ENCODE measurements around the gene SRRM4. TPM values are rescaled to one million over a fixed set of nuclear protein-coding genes. Genes with fewer than 3 reads are reported as not detected.
"Not testable (repeated sequence)": the region's sequence is repeated elsewhere in the genome, so short reads cannot be mapped to it uniquely, and the experiment has no call there.

The SRRM4 gene
- total RNA-seq, 1 donor, result not detected

GRCh38 chr12:119024356-119024755 is 43.0 kb downstream of the SRRM4 start:
- no peaks in the 10 kb centered on the region for H3K27me3 ChIP-seq (ENCODE audit: insufficient read depth, low read length)
- H3K4me1 ChIP-seq (ENCODE audit: insufficient read depth, low read length), result no peaks in the 10 kb centered on the region
- H3K4me3 ChIP-seq (ENCODE audit: low read length), result no peak overlapping the region
- H3K9me3 ChIP-seq (ENCODE audit: low read depth, low read length), result no peaks in the 10 kb centered on the region

GRCh38 chr12:119025786-119026185 is 44.4 kb downstream of the SRRM4 start:
- Histone ChIP-seq H3K4me3 (ENCODE audit: low read length) (no peak overlapping the region), H3K4me1 (ENCODE audit: insufficient read depth, low read length) (no peaks in the 10 kb centered on the region), H3K9me3 (ENCODE audit: low read depth, low read length) (no peaks in the 10 kb centered on the region), H3K27me3 (ENCODE audit: insufficient read depth, low read length) (no peaks in the 10 kb centered on the region)

DNA sequence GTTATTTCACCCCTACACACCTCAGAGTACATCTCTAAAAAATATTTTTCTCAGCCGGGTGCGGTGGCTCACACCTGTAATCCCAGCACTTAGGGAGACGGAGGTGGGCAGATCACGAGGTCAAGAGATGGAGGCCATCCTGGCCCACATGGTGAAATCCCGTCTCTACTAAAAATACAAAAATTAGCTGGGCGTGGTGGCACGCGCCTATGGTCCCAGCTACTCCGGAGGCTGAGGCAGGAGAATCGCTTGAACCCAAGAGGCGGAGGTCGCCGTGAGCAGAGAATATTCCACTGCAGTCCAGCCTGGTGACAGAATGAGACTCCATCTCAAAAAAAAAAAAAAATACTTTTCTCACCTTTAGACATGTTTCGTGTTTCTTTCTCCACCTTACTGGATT is 52.0 kb downstream of the SRRM4 start:
- not testable (repeated sequence) for H3K9me3 ChIP-seq (ENCODE audit: low read depth, low read length); H3K4me1 ChIP-seq (ENCODE audit: insufficient read depth, low read length); H3K27me3 ChIP-seq (ENCODE audit: insufficient read depth, low read length); H3K4me3 ChIP-seq (ENCODE audit: low read length)

- Histone ChIP-seq H3K4me3 (ENCODE audit: low read length) (no peak overlapping the region), H3K27me3 (ENCODE audit: insufficient read depth, low read length) (no peaks in the 10 kb centered on the region), H3K4me1 (ENCODE audit: insufficient read depth, low read length) (no peaks in the 10 kb centered on the region), H3K9me3 (ENCODE audit: low read depth, low read length) (no peaks in the 10 kb centered on the region)
These were observed 55.8 kb downstream of the SRRM4 start for GRCh38 chr12:119036878-119037825.

DNA sequence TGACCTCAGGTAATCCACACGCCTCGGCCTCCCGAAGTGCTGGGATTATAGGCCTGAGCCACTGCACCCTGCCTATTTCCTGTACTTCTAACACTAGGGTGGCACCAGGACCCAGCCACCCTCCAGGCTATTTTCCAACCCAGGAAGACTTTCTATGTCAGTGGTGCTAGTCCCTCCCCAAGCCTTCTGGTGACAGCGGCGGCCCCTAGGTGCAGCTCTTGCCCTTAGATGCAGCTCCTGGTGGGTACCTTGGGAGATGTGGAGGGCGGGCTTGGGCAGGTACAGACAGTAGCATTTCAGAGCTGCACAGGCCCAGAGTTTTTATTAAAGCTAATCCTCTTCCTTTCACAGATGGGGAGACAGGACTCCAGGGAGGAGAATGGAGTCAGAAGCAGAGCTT is 62.8 kb downstream of the SRRM4 start:
- H3K4me1 ChIP-seq (ENCODE audit: insufficient read depth, low read length), result no peaks in the 10 kb centered on the region
- no peaks in the 10 kb centered on the region for H3K27me3 ChIP-seq (ENCODE audit: insufficient read depth, low read length)
- no peaks in the 10 kb centered on the region for H3K9me3 ChIP-seq (ENCODE audit: low read depth, low read length)
- H3K4me3 ChIP-seq (ENCODE audit: low read length), result no peak overlapping the region

- Histone ChIP-seq H3K27me3 (ENCODE audit: insufficient read depth, low read length) (no peaks in the 10 kb centered on the region), H3K9me3 (ENCODE audit: low read depth, low read length) (no peaks in the 10 kb centered on the region), H3K4me1 (ENCODE audit: insufficient read depth, low read length) (no peaks in the 10 kb centered on the region), H3K4me3 (ENCODE audit: low read length) (no peak overlapping the region)
These were observed 66.3 kb downstream of the SRRM4 start for GRCh38 chr12:119047641-119048040.

GRCh38 chr12:119050663-119051062 is 69.3 kb downstream of the SRRM4 start:
- Histone ChIP-seq H3K4me1 (ENCODE audit: insufficient read depth, low read length) (no peaks in the 10 kb centered on the region), H3K9me3 (ENCODE audit: low read depth, low read length) (no peaks in the 10 kb centered on the region), H3K4me3 (ENCODE audit: low read length) (no peak overlapping the region), H3K27me3 (ENCODE audit: insufficient read depth, low read length) (no peaks in the 10 kb centered on the region)

DNA sequence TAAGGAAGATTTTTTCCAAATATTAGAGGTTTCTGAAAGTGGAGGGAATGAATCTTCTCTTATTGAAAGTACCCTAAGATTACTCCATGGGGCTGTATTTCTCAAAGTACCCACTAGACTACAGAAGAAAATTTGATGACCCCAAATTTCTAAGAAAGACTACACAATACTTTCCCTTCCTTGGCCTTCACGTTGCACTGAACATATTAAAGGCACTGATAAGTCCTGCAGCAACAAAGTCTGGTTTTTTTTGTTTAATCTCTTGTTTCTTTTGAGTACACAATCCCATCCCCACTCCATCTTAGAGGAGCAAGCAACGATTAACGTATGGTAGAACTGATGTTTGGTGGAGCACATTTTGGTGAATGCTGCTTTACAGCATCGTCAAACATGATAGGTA is 70.1 kb downstream of the SRRM4 start:
- no peaks in the 10 kb centered on the region for H3K4me1 ChIP-seq (ENCODE audit: insufficient read depth, low read length)
- H3K9me3 ChIP-seq (ENCODE audit: low read depth, low read length), result no peaks in the 10 kb centered on the region
- no peak overlapping the region for H3K4me3 ChIP-seq (ENCODE audit: low read length)
- H3K27me3 ChIP-seq (ENCODE audit: insufficient read depth, low read length), result no peaks in the 10 kb centered on the region

DNA sequence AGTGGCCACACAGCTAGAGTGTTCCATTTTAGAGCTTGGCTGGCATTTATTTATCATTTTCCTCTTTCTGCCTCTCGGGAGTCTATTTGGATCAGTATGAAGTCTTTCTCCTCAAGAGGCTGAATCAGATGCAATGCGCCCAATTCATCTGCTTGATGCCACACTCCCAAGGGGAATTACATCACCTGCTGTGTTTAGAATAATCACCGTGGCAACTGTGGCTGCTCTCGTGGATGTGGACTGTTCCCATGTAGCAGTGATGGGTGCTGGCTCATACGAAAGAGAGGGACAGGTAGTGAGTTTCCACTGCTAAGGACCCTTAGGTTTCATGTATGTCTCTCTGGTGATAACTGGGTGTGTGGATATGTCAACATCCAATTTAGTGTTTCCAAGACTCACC is 70.7 kb downstream of the SRRM4 start:
- H3K9me3 ChIP-seq (ENCODE audit: low read depth, low read length), result no peaks in the 10 kb centered on the region
- no peaks in the 10 kb centered on the region for H3K27me3 ChIP-seq (ENCODE audit: insufficient read depth, low read length)
- no peak overlapping the region for H3K4me3 ChIP-seq (ENCODE audit: low read length)
- H3K4me1 ChIP-seq (ENCODE audit: insufficient read depth, low read length), result no peaks in the 10 kb centered on the region

DNA sequence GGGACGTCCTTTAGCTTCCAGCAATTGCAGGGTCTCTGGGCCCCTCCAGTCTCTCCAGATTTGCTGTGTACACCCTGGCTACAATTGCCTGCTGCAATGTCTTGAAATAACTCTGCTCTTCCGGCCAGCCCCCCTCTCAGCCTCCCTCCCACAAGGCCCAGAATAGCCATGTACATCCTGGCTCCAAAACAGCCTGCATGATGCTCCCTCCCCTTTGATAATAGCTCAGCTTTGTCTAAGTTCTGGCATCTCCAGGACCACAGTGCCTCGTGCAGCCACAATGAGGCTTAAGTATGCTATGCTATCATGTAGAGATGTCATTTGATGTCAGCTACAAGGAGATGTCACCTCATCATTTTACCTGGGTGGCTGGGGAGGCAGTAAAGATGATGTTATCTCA is 74.6 kb downstream of the SRRM4 start:
- Histone ChIP-seq H3K4me3 (ENCODE audit: low read length) (no peak overlapping the region), H3K9me3 (ENCODE audit: low read depth, low read length) (no peaks in the 10 kb centered on the region), H3K27me3 (ENCODE audit: insufficient read depth, low read length) (no peaks in the 10 kb centered on the region), H3K4me1 (ENCODE audit: insufficient read depth, low read length) (no peaks in the 10 kb centered on the region)

DNA sequence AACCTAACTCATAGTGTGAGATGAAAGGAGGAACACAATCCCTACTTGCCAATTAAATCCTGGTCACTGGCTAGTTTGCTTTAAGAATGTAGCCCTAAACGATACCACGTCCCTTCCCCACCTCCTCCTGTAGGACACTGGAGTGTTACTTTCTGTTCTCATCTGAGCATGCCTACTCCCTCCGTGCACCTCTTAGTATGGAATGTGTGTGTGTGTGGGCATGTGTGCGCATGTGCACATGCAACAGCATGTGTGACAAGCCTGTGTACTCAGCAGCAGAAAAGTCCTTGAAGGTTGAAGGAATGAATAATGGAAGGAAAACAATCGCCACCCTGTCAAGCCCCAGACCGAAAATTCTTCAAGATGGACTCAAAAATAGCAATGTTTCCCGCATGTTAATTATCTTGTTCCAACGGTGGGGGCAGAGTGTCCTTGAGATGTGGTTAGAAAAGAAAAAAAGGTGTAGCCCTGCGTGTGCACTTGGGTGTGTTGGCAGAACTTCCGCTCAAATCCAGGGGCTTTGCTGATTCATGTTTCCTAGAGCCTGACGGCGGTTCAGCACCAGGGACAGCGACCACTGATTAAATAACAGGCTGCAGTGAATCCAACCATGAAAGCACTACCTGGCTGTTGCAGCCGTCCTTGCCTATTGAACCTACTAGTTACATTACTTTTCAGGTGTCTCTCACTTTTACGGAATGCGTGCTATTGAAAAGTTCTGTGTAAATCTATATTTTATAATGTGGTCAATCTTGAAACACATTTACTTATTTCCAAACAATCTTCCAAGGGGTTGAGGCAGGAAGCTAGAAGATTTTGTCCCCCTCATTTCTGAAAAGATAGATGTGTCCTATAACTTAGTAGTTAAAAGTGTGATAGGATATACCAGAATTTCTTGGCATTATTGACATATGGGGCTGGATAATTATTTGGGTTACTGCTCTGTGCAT is 79.8 kb downstream of the SRRM4 start:
- H3K9me3 ChIP-seq (ENCODE audit: low read depth, low read length), result no peaks in the 10 kb centered on the region
- H3K27me3 ChIP-seq (ENCODE audit: insufficient read depth, low read length), result no peaks in the 10 kb centered on the region
- H3K4me3 ChIP-seq (ENCODE audit: low read length), result no peak overlapping the region
- no peaks in the 10 kb centered on the region for H3K4me1 ChIP-seq (ENCODE audit: insufficient read depth, low read length)

GRCh38 chr12:119068129-119068856 is 87.0 kb downstream of the SRRM4 start:
- Histone ChIP-seq H3K4me1 (ENCODE audit: insufficient read depth, low read length) (no peaks in the 10 kb centered on the region), H3K4me3 (ENCODE audit: low read length) (no peak overlapping the region), H3K9me3 (ENCODE audit: low read depth, low read length) (no peaks in the 10 kb centered on the region), H3K27me3 (ENCODE audit: insufficient read depth, low read length) (no peaks in the 10 kb centered on the region)

DNA sequence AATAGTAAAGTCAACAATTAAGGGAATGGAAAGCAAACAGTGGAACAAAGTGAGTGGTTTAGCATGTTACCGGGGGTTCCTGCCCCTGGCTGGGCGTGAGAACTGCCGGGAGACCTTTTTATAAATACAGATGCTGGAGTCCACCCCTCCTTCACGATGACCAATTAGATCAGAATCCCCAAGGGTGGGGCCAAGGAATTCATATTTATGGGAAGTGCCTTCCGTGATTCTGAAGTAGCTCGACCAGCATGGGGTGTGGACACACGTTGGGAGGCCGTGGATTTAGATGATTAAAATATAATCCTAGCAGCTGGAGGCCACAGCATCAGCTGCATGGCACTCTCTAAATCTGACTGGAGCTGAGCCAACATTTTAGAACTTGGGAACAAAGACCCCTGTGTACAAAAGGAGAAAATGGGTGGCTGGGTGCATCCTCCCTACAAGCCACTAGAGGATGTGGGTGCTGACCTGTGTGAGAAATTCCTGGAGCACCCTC is 87.9 kb downstream of the SRRM4 start:
- no peak overlapping the region for H3K4me3 ChIP-seq (ENCODE audit: low read length)
- H3K4me1 ChIP-seq (ENCODE audit: insufficient read depth, low read length), result no peaks in the 10 kb centered on the region
- no peaks in the 10 kb centered on the region for H3K27me3 ChIP-seq (ENCODE audit: insufficient read depth, low read length)
- H3K9me3 ChIP-seq (ENCODE audit: low read depth, low read length), result no peaks in the 10 kb centered on the region

- H3K4me1 ChIP-seq (ENCODE audit: insufficient read depth, low read length), result no peaks in the 10 kb centered on the region
- H3K9me3 ChIP-seq (ENCODE audit: low read depth, low read length), result no peaks in the 10 kb centered on the region
- H3K27me3 ChIP-seq (ENCODE audit: insufficient read depth, low read length), result no peaks in the 10 kb centered on the region
- no peak overlapping the region for H3K4me3 ChIP-seq (ENCODE audit: low read length)
These were observed 89.8 kb downstream of the SRRM4 start for GRCh38 chr12:119071176-119071575.
